ENCODE measurements around the gene CDIPT.
"Not testable (repeated sequence)": the region's sequence is repeated elsewhere in the genome, so short reads cannot be mapped to it uniquely, and the experiment has no call there.

CDIPT gene

DNA sequence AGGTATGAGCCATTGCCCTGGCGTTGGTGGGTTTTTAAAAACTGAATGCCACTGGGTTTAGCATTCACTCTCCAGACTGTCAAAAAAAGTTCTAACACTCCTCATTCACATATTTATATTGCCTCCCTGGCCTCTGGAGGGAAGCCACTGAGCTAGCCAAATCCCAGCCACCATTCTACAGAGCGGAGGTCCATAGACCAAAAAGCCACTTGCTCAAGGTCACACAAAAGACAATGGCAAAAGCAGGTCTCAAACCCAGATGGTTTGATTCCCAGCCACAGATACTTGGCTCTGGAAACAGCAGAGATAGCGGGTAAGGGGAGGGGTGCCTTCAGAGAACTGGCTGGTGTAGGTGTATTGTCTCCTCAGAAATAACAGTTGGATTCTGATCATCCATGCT is 18.0 kb upstream of the CDIPT start:
- H3K4me1 ChIP-seq (ENCODE audit: insufficient read depth, low read length), result no peaks in the 10 kb centered on the region; the same call in 1 of the 2 replicates
- no peaks in the 10 kb centered on the region; the same call in 1 of the 2 replicates for H3K36me3 ChIP-seq (ENCODE audit: insufficient read depth, low read length)
- H3K9ac ChIP-seq (ENCODE audit: low read depth, low read length), result no peak overlapping the region
- H3K9me3 ChIP-seq (ENCODE audit: control insufficient read depth, insufficient read depth, low read length), result no peaks in the 10 kb centered on the region

DNA sequence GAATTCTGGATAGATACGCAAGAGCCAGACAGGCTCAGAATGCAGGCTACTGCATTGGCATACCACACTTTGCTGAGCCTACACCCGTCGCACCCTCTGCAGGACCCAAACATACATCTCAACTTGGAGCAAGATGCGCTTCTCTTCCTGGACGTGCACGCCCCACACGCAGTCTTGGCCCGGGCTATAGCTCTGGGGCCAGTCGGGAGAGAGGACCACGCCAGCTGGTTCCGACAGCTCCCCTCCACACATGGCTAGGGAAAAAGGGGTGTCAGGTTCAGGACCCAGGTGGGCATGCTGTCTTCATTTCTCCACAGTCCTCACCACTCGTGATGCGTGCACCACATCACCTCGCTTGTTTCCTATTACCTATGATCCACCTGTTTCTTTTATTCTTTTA is 15.1 kb upstream of the CDIPT start:
- no peaks in the 10 kb centered on the region; the same call in 1 of the 2 replicates for H3K4me1 ChIP-seq (ENCODE audit: insufficient read depth, low read length)
- no peaks in the 10 kb centered on the region; the same call in 1 of the 2 replicates for H3K36me3 ChIP-seq (ENCODE audit: insufficient read depth, low read length)
- H3K9me3 ChIP-seq (ENCODE audit: control insufficient read depth, insufficient read depth, low read length), result no peaks in the 10 kb centered on the region
- H3K9ac ChIP-seq (ENCODE audit: low read depth, low read length), result no peak overlapping the region

DNA sequence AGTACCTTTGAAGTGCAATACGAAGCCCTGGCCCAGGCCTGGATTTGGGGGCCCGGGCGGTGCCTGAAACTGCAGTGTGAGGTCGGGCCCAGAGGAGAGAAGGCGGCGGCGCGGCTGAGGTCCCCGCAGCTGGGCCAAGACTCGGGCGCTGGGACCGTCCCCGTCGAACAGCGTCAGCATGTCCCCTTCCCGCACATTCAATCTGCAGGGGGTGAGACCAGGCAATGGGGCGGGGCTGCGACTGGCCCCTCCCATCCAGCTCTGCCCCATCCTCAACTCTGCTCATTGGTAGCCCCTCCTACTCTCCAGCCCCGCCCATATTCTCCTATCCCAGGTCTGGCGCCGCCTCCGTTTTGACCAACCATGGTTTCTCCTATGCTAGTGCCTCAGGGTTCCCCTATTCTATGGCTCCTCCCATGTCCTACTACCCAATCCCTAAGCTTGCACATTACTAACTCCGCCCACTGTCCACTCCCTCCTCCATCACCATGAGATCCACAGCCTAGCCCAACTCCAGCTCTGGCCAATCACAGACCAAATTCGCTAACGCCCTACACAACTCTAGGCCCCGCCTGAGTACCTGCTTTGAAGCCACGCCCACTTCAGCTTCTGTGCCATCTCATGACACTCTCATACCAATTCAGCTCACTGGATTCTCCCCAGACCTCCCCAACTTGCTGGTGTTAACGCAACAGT is 14.4 kb upstream of the CDIPT start:
- Histone ChIP-seq H3K9ac (ENCODE audit: low read depth, low read length) (peak overlapping the region; percentile 62; the same call in 1 of the 2 replicates), H3K4me1 (ENCODE audit: insufficient read depth, low read length) (no peaks in the 10 kb centered on the region; the same call in 1 of the 2 replicates), H3K9me3 (ENCODE audit: control insufficient read depth, insufficient read depth, low read length) (no peaks in the 10 kb centered on the region), H3K36me3 (ENCODE audit: insufficient read depth, low read length) (no peaks in the 10 kb centered on the region)

DNA sequence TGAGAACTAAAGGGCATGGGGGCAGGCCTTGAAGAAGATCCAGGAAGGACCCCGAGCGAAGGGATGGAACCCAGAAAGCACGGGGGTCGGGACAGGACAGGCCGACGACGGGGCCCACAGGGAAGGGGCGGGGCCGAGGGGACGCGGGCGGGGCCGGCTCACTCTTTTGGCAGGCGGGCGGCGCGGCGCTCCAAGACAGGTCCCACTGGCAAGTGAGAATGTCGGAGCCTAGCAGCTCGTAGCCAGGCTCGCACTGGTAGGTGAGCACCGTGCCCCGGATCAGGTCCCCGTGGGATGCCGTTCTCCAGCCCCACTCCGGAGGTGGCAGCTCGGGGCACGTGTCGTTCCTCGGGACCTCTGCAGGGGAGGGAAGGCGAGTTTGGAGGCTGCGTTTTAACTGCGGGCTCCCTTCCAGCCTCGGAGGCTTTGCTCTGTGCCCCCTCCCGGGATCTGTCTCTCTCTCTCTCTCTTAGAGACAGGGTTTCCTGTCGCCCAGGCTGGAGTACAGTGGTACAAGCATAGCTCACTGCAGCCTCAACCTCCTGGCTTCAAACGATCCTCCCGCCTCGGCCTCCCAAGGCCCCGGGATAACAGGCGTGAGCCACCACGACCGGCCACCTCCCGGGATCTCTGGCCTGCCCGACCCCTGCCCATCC is 13.7 kb upstream of the CDIPT start:
- no peaks in the 10 kb centered on the region; the same call in 1 of the 2 replicates for H3K4me1 ChIP-seq (ENCODE audit: insufficient read depth, low read length)
- H3K9ac ChIP-seq (ENCODE audit: low read depth, low read length), result peak overlapping the region; percentile 62; the same call in 1 of the 2 replicates
- H3K36me3 ChIP-seq (ENCODE audit: insufficient read depth, low read length), result no peaks in the 10 kb centered on the region

DNA sequence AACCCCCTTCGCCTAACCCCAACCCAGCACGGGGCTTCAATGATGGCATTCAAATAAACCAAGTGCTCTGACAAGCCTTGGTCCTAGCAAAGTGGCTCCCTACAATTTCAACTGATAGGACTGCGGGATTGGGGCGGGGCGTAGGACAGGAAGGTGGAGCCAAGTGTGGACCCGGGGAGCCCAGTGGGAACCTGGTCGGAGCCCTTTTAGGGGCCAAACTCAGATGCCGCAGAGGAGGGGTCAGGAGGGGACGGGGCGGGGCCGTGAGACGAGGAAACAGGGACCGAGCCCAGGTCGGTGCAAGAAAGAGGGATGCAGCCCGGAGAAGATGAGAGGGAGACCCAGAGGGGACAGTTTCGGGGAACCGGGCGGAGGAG is 13.2 kb upstream of the CDIPT start:
- Histone ChIP-seq H3K36me3 (ENCODE audit: insufficient read depth, low read length) (no peaks in the 10 kb centered on the region), H3K9ac (ENCODE audit: low read depth, low read length) (peak overlapping the region; percentile 62; the same call in 1 of the 2 replicates), H3K4me1 (ENCODE audit: insufficient read depth, low read length) (no peaks in the 10 kb centered on the region; the same call in 1 of the 2 replicates)

More for the DNA sequence above, 13.7 kb upstream of the CDIPT start:
- H3K9me3 ChIP-seq (ENCODE audit: control insufficient read depth, insufficient read depth, low read length), result no peaks in the 10 kb centered on the region

DNA sequence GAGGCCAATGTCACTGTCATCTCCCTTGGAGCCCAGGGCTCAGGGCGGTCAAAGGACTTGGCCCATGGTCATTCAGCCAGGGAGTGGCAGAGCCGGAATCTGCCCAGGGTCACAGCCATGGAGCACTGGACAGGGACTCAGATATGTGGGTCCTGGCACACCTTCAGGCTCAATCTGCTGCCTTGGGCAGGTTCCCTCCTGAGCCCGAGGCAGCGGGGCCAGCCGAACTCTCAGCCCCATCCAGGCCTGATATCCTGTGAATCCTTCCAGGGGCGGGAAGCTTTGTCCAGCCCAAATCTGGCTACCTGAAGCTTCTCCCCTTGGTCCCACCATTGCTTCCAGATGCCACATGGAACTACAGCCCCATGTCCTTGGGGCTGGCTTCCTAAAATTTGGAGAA is 12.2 kb upstream of the CDIPT start:
- Histone ChIP-seq H3K36me3 (ENCODE audit: insufficient read depth, low read length) (no peaks in the 10 kb centered on the region), H3K9ac (ENCODE audit: low read depth, low read length) (no peak overlapping the region), H3K9me3 (ENCODE audit: control insufficient read depth, insufficient read depth, low read length) (no peaks in the 10 kb centered on the region), H3K4me1 (ENCODE audit: insufficient read depth, low read length) (no peaks in the 10 kb centered on the region; the same call in 1 of the 2 replicates)

More for the DNA sequence above, 13.2 kb upstream of the CDIPT start:
- no peaks in the 10 kb centered on the region for H3K9me3 ChIP-seq (ENCODE audit: control insufficient read depth, insufficient read depth, low read length)

DNA sequence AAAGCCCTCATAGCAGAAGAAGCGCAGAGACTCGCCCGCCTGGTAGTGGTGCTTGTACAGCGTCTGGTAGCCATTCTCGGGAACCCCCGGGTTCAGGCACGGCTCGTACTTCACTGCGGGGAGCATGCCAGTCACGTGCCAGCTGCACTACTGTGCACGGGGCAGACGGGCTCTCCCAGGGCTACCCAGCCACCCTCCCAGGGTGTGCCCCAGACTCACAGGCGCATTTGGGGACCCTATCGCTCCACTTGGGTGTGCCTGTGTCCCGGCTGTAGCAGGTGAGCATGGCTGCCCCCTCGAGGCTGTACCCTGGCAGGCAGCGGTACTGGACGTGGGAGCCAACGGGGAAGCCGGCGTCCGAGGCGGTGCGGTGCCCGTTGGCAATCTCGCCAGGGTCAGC is 10.3 kb upstream of the CDIPT start:
- Histone ChIP-seq H3K9ac (ENCODE audit: low read depth, low read length) (no peak overlapping the region), H3K4me1 (ENCODE audit: insufficient read depth, low read length) (no peaks in the 10 kb centered on the region; the same call in 1 of the 2 replicates), H3K36me3 (ENCODE audit: insufficient read depth, low read length) (no peaks in the 10 kb centered on the region), H3K9me3 (ENCODE audit: control insufficient read depth, insufficient read depth, low read length) (no peaks in the 10 kb centered on the region)

DNA sequence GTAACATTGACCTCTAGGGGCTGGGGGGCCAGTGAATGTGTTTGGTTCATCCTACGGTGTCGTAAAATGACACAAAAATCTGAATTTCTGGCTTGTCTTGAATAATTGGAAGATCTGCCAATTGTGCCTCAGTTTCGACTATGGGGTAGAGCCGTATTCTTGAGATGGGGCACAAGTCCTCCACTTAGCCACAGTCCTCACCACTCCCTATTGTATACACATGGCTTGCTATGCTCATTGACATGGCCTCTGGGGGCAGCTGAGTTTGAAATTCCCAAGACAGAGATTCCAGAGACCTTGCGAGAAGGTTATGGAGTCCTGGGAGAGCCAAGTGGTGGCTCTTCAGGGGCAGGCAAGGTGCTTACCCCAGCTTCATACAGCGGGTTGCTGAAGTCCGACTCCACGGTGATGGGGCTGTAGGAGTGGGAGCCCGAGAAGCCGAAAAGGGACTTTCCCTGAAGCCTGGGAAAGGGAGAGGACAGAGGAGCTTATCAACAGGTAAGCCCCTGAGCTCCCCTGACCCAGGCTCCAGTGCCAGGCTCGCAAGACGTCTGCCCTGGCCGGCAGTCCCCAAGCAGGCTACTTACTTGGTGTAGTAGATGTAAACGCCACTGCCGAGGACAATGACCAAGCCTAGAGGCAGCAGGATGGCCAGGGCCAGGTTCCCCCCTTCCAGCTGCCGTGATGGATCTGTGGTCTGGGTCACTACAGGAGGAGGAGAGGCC is 9.0 kb upstream of the CDIPT start:
- H3K9me3 ChIP-seq (ENCODE audit: control insufficient read depth, insufficient read depth, low read length), result no peaks in the 10 kb centered on the region
- no peak overlapping the region for H3K9ac ChIP-seq (ENCODE audit: low read depth, low read length)
- H3K36me3 ChIP-seq (ENCODE audit: insufficient read depth, low read length), result no peaks in the 10 kb centered on the region
- no peaks in the 10 kb centered on the region; the same call in 1 of the 2 replicates for H3K4me1 ChIP-seq (ENCODE audit: insufficient read depth, low read length)

DNA sequence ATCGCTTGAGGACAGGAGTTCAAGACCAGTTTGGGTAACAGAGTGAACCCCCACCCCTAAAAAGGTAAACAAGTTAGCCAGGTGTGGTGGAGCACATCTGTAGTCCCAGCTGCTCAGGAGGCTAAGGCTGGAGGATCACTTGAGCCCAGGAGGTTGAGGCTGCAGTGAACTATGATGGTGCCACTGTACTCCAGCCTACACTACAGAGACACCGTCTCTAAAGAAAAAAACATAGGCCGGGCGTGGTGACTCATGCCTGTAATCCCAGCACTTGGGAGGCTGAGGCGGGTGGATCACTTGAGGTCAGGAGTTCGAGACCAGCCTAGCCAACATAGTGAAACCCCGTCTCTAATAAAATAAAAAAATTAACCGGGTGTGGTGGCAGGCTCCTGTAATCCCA is 6.0 kb upstream of the CDIPT start:
- H3K9ac ChIP-seq (ENCODE audit: low read depth, low read length); H3K36me3 ChIP-seq (ENCODE audit: insufficient read depth, low read length); H3K9me3 ChIP-seq (ENCODE audit: control insufficient read depth, insufficient read depth, low read length); H3K4me1 ChIP-seq (ENCODE audit: insufficient read depth, low read length): not testable (repeated sequence)

DNA sequence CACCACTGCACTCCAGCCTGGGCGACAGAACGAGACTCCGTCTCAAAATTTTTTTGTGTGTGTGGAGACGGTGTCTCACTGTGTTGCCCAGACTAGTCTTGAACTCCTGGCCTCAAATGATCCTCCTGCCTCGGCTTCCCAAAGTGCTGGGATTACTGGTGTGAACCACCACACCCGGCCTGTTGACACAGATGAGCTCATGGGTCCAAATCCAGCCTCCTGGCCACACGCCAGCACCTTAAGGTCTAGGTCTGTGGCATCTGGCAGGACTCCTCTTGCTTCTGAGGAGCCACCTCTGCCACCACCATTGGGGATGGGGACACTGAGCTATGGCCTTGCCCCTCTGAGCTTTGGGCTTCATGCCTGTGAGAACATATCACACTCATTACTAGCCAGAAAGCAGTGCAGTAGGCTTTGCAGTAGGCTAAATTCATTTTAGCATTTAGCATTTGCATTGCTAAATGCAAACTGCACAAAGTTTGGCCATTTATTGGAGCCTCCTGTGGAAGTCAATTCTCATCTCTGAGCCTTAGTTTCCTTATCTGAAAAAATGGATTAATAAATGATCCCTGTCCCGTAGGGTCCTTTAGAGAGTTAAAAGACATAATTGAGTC is 5.5 kb upstream of the CDIPT start:
- Histone ChIP-seq H3K9ac (ENCODE audit: low read depth, low read length) (no peak overlapping the region), H3K9me3 (ENCODE audit: control insufficient read depth, insufficient read depth, low read length) (no peaks in the 10 kb centered on the region), H3K4me1 (ENCODE audit: insufficient read depth, low read length) (no peaks in the 10 kb centered on the region), H3K36me3 (ENCODE audit: insufficient read depth, low read length) (no peaks in the 10 kb centered on the region)

DNA sequence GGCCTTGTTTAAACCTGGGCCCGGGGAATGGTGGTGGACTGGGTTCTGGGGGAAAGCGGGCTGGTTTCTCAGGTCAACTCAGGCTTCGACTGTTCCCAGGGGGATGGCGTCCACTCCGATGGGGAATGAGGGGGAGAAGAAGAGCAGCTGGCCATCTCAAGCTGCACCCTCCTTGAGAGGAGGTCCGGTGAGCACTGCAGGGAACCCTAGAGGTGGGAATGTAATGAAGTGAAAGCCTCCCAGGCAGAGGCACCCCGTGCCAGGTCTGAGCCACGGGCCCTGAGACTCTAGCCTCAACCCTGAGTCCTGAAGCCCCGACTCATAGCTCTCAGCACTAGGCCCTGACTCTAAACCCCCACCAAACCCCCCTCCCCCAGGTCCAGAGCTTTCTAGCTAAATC is 1.2 kb upstream of the CDIPT start:
- H3K9ac ChIP-seq (ENCODE audit: low read depth, low read length), result no peak overlapping the region
- H3K9me3 ChIP-seq (ENCODE audit: control insufficient read depth, insufficient read depth, low read length), result no peaks in the 10 kb centered on the region
- no peaks in the 10 kb centered on the region for H3K4me1 ChIP-seq (ENCODE audit: insufficient read depth, low read length)
- no peaks in the 10 kb centered on the region; the same call in 1 of the 2 replicates for H3K36me3 ChIP-seq (ENCODE audit: insufficient read depth, low read length)

DNA sequence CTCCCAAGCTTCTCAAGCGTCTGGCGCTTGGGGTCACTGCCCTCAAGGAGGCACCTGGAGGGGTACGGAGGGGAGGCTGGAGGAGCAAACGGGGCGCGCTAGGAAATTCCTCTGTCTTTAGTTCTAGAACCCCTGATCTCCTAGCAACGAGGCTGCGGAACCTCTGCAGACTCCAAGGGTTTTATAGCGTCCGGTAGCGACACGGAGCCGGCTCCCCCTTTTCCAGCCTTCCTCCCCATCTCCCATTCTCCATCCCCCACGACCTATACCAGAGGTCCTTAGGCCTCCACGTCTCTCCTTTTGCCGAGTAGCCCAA is 601 bp upstream of the CDIPT start:
- no peaks in the 10 kb centered on the region for H3K9me3 ChIP-seq (ENCODE audit: control insufficient read depth, insufficient read depth, low read length)
- no peaks in the 10 kb centered on the region for H3K4me1 ChIP-seq (ENCODE audit: insufficient read depth, low read length)
- H3K36me3 ChIP-seq (ENCODE audit: insufficient read depth, low read length), result no peaks in the 10 kb centered on the region; the same call in 1 of the 2 replicates
- H3K9ac ChIP-seq (ENCODE audit: low read depth, low read length), result peak overlapping the region; percentile 74; the same call in 1 of the 2 replicates

DNA sequence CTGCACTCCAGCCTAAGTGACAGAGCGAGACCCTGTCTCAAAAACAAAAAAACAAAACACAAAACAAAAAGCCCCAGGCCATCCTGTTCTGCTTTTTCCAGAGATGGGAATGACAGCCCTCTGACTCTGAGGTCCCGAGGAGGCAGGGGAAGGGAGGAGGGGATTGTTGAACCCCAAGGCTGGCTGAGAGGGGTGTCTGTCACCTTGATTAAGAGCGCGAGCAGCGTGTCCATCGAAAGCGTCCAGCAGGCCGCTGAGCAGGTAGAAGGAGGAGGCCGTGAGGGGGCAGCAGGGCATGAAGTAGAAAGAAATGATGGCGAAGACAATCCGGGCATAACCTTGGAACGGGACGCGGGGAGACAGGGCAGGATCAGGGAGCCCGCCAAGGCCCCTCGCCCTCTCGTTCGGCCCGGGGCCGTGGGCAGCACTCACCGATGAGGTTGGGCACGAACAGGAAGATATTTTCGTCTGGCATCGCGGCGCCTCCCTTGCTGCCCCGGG is 593 bp downstream of the CDIPT start:
- Histone ChIP-seq H3K4me1 (ENCODE audit: insufficient read depth, low read length) (no peaks in the 10 kb centered on the region), H3K9me3 (ENCODE audit: control insufficient read depth, insufficient read depth, low read length) (no peaks in the 10 kb centered on the region), H3K36me3 (ENCODE audit: insufficient read depth, low read length) (no peaks in the 10 kb centered on the region; the same call in 1 of the 2 replicates), H3K9ac (ENCODE audit: low read depth, low read length) (peak overlapping the region; percentile 74)

DNA sequence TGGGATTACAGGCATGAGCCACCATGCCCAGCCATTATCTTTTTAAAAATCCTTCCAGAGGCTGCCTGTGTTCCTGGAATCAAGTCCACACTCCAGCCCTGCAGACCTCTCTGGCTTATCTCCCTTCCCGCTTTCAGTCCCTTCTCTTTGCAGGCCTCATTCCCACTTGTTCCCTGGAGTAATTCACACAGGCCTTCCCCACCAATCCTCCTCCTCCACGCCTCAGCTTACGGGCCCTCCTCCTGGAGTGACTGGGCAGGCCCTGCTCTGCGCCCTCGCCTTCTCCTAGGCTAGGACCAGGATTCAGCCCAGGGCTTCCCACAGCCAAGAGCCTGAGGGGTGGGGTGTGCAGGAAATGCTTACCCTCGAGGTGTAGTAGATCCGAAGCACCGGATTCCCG is 2.8 kb downstream of the CDIPT start:
- H3K9me3 ChIP-seq (ENCODE audit: control insufficient read depth, insufficient read depth, low read length), result no peaks in the 10 kb centered on the region
- no peaks in the 10 kb centered on the region for H3K4me1 ChIP-seq (ENCODE audit: insufficient read depth, low read length)
- H3K36me3 ChIP-seq (ENCODE audit: insufficient read depth, low read length), result no peaks in the 10 kb centered on the region; the same call in 1 of the 2 replicates
- H3K9ac ChIP-seq (ENCODE audit: low read depth, low read length), result no peak overlapping the region

Measured in ES-I3 (cell line).